Measurements from ENCODE around the gene CMSS1. TPM values are rescaled to one million over a fixed set of nuclear protein-coding genes. Genes with fewer than 3 reads are reported as not detected.

The CMSS1 gene
- total RNA-seq, 5 donors from 2014 or later (not counting 1 experiment from before 2014, with no cell fraction given) = 16.2 to 22.0 (median 18.3) TPM

GRCh38 chr3:99921986-99922385, 104.3 kb downstream of the CMSS1 start:
- Histone ChIP-seq H3K36me3 (ENCODE audit: control insufficient read depth in 2 of 2, extremely low read depth in 1 of 2, insufficient read depth in 1 of 2, low read length in 1 of 2) (no peaks in the 10 kb centered on the region), H3K27me3 (replicated peaks in 1 of 2; ENCODE audit: control insufficient read depth in 2 of 2, extremely low read depth in 1 of 2, insufficient read depth in 2 of 2, low read length in 1 of 2) (no peaks in the 10 kb centered on the region), H3K27ac (ENCODE audit: low read length) (no peak overlapping the region), H3K4me1 (ENCODE audit: control insufficient read depth in 1 of 2, extremely low read depth in 1 of 2, insufficient read depth in 2 of 2, low read length in 2 of 2) (no peaks in the 10 kb centered on the region), H3K9me3 (no peaks in the 10 kb centered on the region), H3K4me3 (ENCODE audit: control insufficient read depth in 1 of 2, extremely low read depth in 1 of 2, low read length in 1 of 2) (no peak overlapping the region)
- no peaks in the 10 kb centered on the region for H3K27me3 Mint-ChIP-seq
- H3K4me1 Mint-ChIP-seq = peaks cover 0 to 6% (median 5%) of the 10 kb centered on the region in 3 donors
- WGBS (ENCODE audit: insufficient coverage) = 83% methylated on average over 1 of the region's 1 CpG
- no peak for DNase-seq
- peaks cover 26% of the 10 kb centered on the region for H3K36me3 Mint-ChIP-seq
- ChIA-PET POLR2A (no interaction called here), CTCF (no interaction called here)
- no peak for ATAC-seq (replicated peaks in 1 of 4)
- peaks cover 0 to 5% (median 0%) of the 10 kb centered on the region in 3 donors for H3K9me3 Mint-ChIP-seq
- no peak overlapping the region for H3K27ac Mint-ChIP-seq
- no peak overlapping the region for H3K4me3 Mint-ChIP-seq

GRCh38 chr3:99923873-99924272, 106.2 kb downstream of the CMSS1 start:
- H3K27ac Mint-ChIP-seq = no peak overlapping the region
- peaks cover 0 to 5% (median 0%) of the 10 kb centered on the region in 3 donors for H3K9me3 Mint-ChIP-seq
- peaks cover 19% of the 10 kb centered on the region for H3K36me3 Mint-ChIP-seq
- Histone ChIP-seq H3K27me3 (replicated peaks in 1 of 2; ENCODE audit: control insufficient read depth in 2 of 2, extremely low read depth in 1 of 2, insufficient read depth in 2 of 2, low read length in 1 of 2) (no peaks in the 10 kb centered on the region), H3K4me3 (ENCODE audit: control insufficient read depth in 1 of 2, extremely low read depth in 1 of 2, low read length in 1 of 2) (no peak overlapping the region), H3K9me3 (no peaks in the 10 kb centered on the region), H3K4me1 (ENCODE audit: control insufficient read depth in 1 of 2, extremely low read depth in 1 of 2, insufficient read depth in 2 of 2, low read length in 2 of 2) (no peaks in the 10 kb centered on the region), H3K27ac (ENCODE audit: low read length) (no peak overlapping the region), H3K36me3 (ENCODE audit: control insufficient read depth in 2 of 2, extremely low read depth in 1 of 2, insufficient read depth in 1 of 2, low read length in 1 of 2) (no peaks in the 10 kb centered on the region)
- ChIA-PET POLR2A (no interaction called here), CTCF (no interaction called here)
- H3K4me1 Mint-ChIP-seq = peaks cover 0 to 6% (median 5%) of the 10 kb centered on the region in 3 donors
- no peak overlapping the region for H3K4me3 Mint-ChIP-seq
- no peak for ATAC-seq (replicated peaks in 1 of 4)
- no peak for DNase-seq
- H3K27me3 Mint-ChIP-seq = no peaks in the 10 kb centered on the region

GRCh38 chr3:99925584-99926230, 108.0 kb downstream of the CMSS1 start:
- DNase-seq = no peak
- Histone ChIP-seq H3K27ac (ENCODE audit: low read length) (no peak overlapping the region), H3K36me3 (ENCODE audit: control insufficient read depth in 2 of 2, extremely low read depth in 1 of 2, insufficient read depth in 1 of 2, low read length in 1 of 2) (no peaks in the 10 kb centered on the region), H3K4me3 (ENCODE audit: control insufficient read depth in 1 of 2, extremely low read depth in 1 of 2, low read length in 1 of 2) (no peak overlapping the region), H3K9me3 (no peaks in the 10 kb centered on the region), H3K4me1 (ENCODE audit: control insufficient read depth in 1 of 2, extremely low read depth in 1 of 2, insufficient read depth in 2 of 2, low read length in 2 of 2) (no peaks in the 10 kb centered on the region), H3K27me3 (replicated peaks in 1 of 2; ENCODE audit: control insufficient read depth in 2 of 2, extremely low read depth in 1 of 2, insufficient read depth in 2 of 2, low read length in 1 of 2) (no peaks in the 10 kb centered on the region)
- Mint-ChIP-seq H3K27me3 (no peaks in the 10 kb centered on the region), H3K9me3 (peaks cover 0 to 5% (median 0%) of the 10 kb centered on the region in 3 donors), H3K4me1 (peaks cover 0 to 6% (median 5%) of the 10 kb centered on the region in 3 donors), H3K36me3 (peaks cover 19% of the 10 kb centered on the region), H3K4me3 (no peak overlapping the region), H3K27ac (no peak overlapping the region)
- 98% methylated on average over 3 of the region's 4 CpGs for WGBS (ENCODE audit: insufficient coverage)
- CTCF ChIA-PET = no interaction called here
- POLR2A ChIA-PET = no interaction called here
- no peak for ATAC-seq (replicated peaks in 1 of 4)

- ATAC-seq (replicated peaks in 1 of 4) = no peak
- DNase-seq = no peak
- Histone ChIP-seq H3K27me3 (replicated peaks in 1 of 2; ENCODE audit: control insufficient read depth in 2 of 2, extremely low read depth in 1 of 2, insufficient read depth in 2 of 2, low read length in 1 of 2) (no peaks in the 10 kb centered on the region), H3K9me3 (no peaks in the 10 kb centered on the region), H3K4me1 (ENCODE audit: control insufficient read depth in 1 of 2, extremely low read depth in 1 of 2, insufficient read depth in 2 of 2, low read length in 2 of 2) (no peaks in the 10 kb centered on the region), H3K4me3 (ENCODE audit: control insufficient read depth in 1 of 2, extremely low read depth in 1 of 2, low read length in 1 of 2) (no peak overlapping the region), H3K36me3 (ENCODE audit: control insufficient read depth in 2 of 2, extremely low read depth in 1 of 2, insufficient read depth in 1 of 2, low read length in 1 of 2) (no peaks in the 10 kb centered on the region), H3K27ac (ENCODE audit: low read length) (no peak overlapping the region)
- no peak overlapping the region for H3K4me3 Mint-ChIP-seq
- ChIA-PET CTCF (no interaction called here), POLR2A (no interaction called here)
- peaks cover 0 to 5% (median 0%) of the 10 kb centered on the region in 3 donors for H3K9me3 Mint-ChIP-seq
- H3K27me3 Mint-ChIP-seq = no peaks in the 10 kb centered on the region
- peaks cover 16% of the 10 kb centered on the region for H3K36me3 Mint-ChIP-seq
- 95% methylated on average over 2 of the region's 7 CpGs for WGBS (ENCODE audit: insufficient coverage)
- H3K27ac Mint-ChIP-seq = no peak overlapping the region
- H3K4me1 Mint-ChIP-seq = peaks cover 0 to 3% (median 0%) of the 10 kb centered on the region in 3 donors
Observed at GRCh38 chr3:99927671-99928457, 110.2 kb downstream of the CMSS1 start.

- Histone ChIP-seq H3K9me3 (no peaks in the 10 kb centered on the region), H3K27me3 (replicated peaks in 1 of 2; ENCODE audit: control insufficient read depth in 2 of 2, extremely low read depth in 1 of 2, insufficient read depth in 2 of 2, low read length in 1 of 2) (no peaks in the 10 kb centered on the region), H3K36me3 (ENCODE audit: control insufficient read depth in 2 of 2, extremely low read depth in 1 of 2, insufficient read depth in 1 of 2, low read length in 1 of 2) (no peaks in the 10 kb centered on the region), H3K27ac (ENCODE audit: low read length) (no peak overlapping the region), H3K4me1 (ENCODE audit: control insufficient read depth in 1 of 2, extremely low read depth in 1 of 2, insufficient read depth in 2 of 2, low read length in 2 of 2) (no peaks in the 10 kb centered on the region), H3K4me3 (ENCODE audit: control insufficient read depth in 1 of 2, extremely low read depth in 1 of 2, low read length in 1 of 2) (no peak overlapping the region)
- no CpG with 5 or more reads among the region's 7 CpGs for WGBS (ENCODE audit: insufficient coverage)
- Mint-ChIP-seq H3K27ac (no peak overlapping the region), H3K27me3 (no peaks in the 10 kb centered on the region), H3K4me3 (no peak overlapping the region), H3K9me3 (no peaks in the 10 kb centered on the region), H3K4me1 (peaks cover 0 to 3% (median 0%) of the 10 kb centered on the region in 3 donors), H3K36me3 (peaks cover 19% of the 10 kb centered on the region)
- POLR2A ChIA-PET = no interaction called here
- CTCF ChIA-PET = no interaction called here
- DNase-seq (no peak), ATAC-seq (replicated peaks in 1 of 4) (no peak)
Observed at GRCh38 chr3:99928771-99929744, 111.4 kb downstream of the CMSS1 start.

GRCh38 chr3:99929745-99930139, 112.1 kb downstream of the CMSS1 start:
- Mint-ChIP-seq H3K27me3 (no peaks in the 10 kb centered on the region), H3K36me3 (peaks cover 23% of the 10 kb centered on the region), H3K4me1 (peaks cover 0 to 3% (median 0%) of the 10 kb centered on the region in 3 donors), H3K9me3 (no peaks in the 10 kb centered on the region), H3K4me3 (no peak overlapping the region), H3K27ac (no peak overlapping the region)
- ChIA-PET CTCF (no interaction called here), POLR2A (no interaction called here)
- ATAC-seq (replicated peaks in 1 of 4) (no peak), DNase-seq (no peak)
- no peaks in the 10 kb centered on the region for H3K4me1 ChIP-seq (ENCODE audit: control insufficient read depth in 1 of 2, extremely low read depth in 1 of 2, insufficient read depth in 2 of 2, low read length in 2 of 2)
- H3K27ac ChIP-seq (ENCODE audit: low read length) = no peak overlapping the region
- H3K27me3 ChIP-seq (replicated peaks in 1 of 2; ENCODE audit: control insufficient read depth in 2 of 2, extremely low read depth in 1 of 2, insufficient read depth in 2 of 2, low read length in 1 of 2) = no peaks in the 10 kb centered on the region
- no peak overlapping the region for H3K4me3 ChIP-seq (ENCODE audit: control insufficient read depth in 1 of 2, extremely low read depth in 1 of 2, low read length in 1 of 2)
- 50% methylated on average over 1 of the region's 3 CpGs for WGBS (ENCODE audit: insufficient coverage)
- no peaks in the 10 kb centered on the region for H3K36me3 ChIP-seq (ENCODE audit: control insufficient read depth in 2 of 2, extremely low read depth in 1 of 2, insufficient read depth in 1 of 2, low read length in 1 of 2)
- H3K9me3 ChIP-seq = no peaks in the 10 kb centered on the region
